ENCODE data around the gene PTPRT.

- no peak for TF ChIP-seq CTCF (IDR thresholded peaks at IDR 0.05)
- no peak for TF ChIP-seq POLR2A (IDR thresholded peaks at IDR 0.05)
These were observed 51.5 kb downstream of the PTPRT start for GRCh38 chr20:43138061-43138770.

Data from Peyer's patch (tissue), 4 donors.